ENCODE data around the gene USP49.

Gene USP49

DNA sequence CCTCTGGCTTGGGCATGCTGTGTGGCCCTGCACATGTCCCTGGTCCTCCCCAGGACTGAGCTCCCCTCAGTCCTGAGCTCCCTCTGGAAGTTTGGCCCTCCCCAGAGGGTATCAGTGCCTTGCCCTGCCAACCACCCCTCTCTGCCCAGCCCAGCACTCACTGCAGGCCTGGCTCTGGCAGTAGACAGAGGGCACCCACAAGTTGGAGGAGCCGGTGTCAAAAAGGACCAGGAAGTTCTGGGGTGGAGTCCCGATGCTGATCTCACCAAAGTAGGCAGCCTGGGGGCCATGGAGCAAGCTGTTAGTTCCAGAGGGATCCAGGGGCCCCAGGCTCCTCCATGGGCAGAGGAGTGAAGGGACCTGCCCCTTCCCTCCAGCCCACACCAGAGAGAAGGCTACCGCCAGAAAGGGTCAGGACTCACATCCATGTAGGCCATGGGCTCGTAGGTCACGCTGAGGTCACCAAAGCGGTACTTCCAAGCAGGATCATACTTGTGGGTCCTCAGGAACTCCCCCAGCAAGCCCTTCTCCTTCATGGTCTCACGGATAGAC is 150.9 kb downstream of the USP49 start:
- FAIRE-seq (no peak), DNase-seq (ENCODE audit: insufficient read length, low spot score) (no peak)
- no peak for TF ChIP-seq POLR2A (IDR thresholded peaks at IDR 0.05; ENCODE audit: low read depth, low read length)

DNA sequence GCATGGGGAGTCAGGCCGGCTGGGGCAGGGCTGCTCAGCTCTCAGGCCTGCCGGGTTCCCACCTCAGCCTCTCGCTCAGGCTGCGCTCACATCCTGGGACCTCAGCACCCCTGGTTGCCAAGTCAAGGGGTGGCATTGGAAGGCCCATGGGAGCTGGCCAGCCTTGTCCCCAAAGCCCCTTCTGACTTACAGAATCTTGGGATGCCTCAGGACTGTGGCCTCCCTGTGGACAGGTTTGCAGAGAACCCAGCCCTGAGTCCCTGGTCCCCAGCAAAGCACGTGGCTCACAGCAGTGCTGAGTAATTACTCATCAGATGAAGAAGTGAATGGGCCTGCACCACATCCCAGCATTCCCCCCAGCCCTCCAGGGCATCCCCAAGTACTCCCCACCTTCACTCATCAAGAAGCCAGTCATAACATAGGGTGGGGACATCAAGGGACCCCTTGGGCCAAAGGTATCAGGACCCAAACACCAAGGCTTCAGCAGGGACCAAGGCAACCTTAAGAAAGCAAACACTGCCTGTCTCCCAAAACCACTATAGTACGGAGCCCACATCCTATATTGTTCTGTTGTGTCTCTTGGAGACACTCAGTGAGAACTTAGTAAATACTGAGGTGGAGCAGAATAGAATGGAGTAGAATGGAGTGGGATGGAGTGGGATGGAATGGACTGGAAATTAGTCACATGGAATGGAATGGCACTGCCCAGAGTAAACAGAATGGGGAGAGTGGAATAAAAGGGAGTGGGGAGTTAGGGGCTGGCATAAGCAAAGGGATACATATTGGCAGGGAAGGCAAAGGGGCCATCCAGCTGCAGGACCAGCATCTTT is 151.6 kb downstream of the USP49 start:
- FAIRE-seq (no peak), DNase-seq (ENCODE audit: insufficient read length, low spot score) (no peak)
- no peak for TF ChIP-seq POLR2A (IDR thresholded peaks at IDR 0.05; ENCODE audit: low read depth, low read length)

DNA sequence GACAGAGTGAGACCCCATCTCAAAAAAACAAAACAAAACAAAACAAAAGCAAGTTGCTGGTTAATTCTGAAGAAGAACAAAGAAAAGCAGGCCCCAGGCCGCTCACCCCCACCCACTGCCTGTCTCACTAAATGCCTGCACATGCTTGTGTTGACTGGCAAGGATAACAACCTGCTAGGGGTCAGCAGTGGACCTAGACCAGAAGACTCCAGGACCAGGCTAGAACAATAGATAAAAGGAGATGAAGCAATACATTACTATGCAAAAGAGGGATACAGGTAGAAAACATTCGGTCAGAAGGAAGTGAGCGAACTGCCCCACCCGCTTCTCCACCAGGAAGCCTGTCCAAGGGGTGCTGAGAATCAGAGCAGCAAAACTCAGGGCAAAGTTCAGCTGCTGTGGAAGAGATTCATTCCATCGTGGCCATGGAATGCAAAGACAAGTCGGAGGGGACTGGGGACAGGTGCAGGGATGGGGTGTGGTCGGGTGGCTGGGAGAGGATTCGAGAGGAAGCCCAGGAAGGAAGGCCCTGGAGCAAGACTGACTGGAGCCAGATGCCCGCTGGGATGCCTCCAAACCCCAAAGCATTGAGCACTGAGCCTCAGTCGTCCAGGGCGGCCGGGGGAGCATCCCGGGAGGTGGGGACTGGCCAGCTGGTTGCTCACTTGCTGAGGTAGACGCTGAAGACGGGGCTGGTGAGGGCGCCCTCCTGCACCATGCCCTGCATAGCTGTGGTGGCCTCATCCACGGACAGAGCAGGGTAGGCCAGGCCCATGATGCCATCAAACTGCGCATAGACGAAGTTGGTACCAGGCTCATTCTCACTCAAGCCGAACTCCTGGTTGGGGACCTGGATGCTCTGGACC is 153.3 kb downstream of the USP49 start:
- FAIRE-seq (no peak), DNase-seq (ENCODE audit: insufficient read length, low spot score) (no peak)
- no peak for TF ChIP-seq POLR2A (IDR thresholded peaks at IDR 0.05; ENCODE audit: low read depth, low read length)

DNA sequence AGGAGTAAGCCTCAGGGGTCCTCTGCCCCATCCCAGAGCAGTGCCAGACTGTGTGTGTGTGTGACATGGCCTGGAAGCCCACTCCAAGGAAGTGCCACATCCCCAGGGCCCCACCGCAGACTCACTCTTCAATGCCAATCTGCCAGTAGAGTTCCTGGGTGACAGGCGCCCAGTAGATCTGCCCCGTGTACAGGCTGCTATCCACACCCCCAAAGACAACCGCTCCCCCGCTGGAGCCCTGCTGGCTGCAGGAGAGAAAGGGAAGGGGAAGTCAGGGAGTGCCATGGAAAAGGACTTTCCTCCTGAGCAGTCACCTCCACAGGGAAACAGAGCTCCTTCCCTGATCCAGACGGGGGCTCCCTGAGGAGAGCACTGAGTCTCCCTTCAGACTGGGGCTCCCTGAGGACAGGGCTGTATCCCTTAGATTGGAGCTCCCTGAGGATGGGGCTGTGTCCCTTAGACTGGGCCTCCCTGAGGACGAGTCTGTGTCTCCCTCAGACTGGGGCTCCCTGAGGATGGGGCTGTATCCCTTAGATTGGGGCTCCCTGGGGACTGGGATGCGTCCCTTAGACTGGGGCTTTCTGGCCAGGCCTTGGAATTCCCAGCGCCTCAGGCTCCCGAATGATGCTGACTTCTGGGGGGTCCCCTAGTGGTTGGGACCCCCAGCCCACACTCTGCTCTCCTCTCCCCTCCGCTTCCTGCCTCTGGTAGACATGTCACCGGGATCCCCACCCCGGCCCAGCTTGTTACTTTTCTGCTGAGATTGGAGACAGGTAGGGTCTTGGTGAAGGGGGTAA is 154.6 kb downstream of the USP49 start:
- no peak for DNase-seq (ENCODE audit: insufficient read length, low spot score)
- no peak for TF ChIP-seq POLR2A (IDR thresholded peaks at IDR 0.05; ENCODE audit: low read depth, low read length)
- no peak for FAIRE-seq
